GM12873 (cell line): ENCODE data around the gene ABCC1.

Experiments
- CTCF ChIP-seq: IDR thresholded peaks from 2 replicates; pipeline ENCODE4 v1.5.1; 2012; ENCODE audit warnings: low read depth, mild to moderate bottlenecking, moderate library complexity, low read length, control low read depth; ENCODE audit not compliant: insufficient read depth; ENCODE audit errors: missing control alignments

Gene ABCC1

DNA sequence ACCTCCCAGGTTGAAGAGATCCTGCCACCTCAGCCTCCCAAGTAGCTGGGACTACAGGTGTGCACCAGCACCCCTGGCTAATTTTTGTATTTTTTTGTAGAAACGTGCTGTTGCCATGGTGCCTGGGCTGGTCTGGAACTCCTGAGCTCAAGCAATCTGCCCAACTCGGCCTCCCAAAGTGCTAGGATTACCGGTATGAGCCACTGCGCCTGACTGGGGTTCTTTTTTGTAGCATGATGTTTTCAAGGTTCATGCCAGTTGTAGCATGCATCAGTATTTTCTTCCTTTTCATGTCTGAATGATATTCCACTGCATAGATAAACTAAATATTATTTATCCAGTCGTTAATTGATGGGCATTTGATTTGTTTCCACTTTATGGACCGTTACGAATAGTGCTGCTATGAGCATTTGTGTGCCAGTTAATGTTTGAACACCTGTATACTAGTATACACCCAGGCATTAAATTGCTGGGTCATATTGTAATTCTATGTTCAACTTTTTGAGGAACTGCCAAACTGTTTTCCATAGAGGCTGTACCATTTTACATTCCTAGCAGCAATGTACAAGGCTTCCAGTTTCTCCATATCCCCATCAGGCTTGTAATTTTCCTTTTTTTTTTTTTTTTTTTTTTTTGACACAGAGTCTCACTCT lies 36.2 kb upstream of the ABCC1 start:
- TF ChIP-seq CTCF, result no peak

DNA sequence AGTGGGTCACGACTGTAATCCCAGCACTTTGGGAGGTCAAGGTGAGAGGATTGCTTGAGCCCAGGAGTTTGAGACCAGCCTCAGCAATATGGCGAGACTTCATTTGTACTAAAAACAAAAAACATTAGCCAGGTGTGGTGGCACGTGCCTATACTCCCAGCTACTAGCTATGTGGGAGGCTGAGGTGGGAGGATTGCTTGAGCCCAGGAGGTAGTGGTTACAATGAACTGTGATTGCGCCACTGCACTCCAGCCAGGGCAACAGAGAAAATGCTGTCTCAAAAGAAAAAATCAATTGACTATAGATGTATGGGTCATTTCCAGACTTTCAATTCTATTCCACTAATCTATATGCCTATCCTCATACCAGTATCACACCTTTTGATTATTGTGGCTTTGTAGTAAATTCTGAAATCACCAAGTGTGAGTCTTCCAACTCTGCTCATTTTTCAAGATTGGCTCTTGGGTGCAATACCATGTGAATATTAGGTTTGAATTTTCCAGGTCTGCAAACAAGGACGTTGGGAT lies 33.8 kb upstream of the ABCC1 start:
- no peak for TF ChIP-seq CTCF

DNA sequence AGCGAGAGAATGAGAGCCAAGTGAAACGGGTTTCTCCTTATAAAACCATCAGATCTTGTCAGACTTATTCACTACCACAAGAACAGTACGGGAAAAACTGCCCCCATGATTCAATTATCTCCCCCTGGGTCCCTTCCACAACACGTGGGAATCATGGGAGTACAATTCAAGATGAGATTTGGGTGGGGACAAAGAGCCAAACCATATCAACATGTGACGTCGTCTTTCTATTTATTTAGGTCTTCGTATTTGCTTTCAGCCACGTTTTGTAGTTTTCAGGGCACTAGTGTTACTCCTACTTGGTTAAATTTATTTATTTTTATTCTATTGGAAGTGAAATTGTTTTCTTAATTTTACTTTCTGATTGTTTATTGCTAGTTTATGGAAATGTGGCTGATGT lies 33.1 kb upstream of the ABCC1 start:
- no peak for TF ChIP-seq CTCF

DNA sequence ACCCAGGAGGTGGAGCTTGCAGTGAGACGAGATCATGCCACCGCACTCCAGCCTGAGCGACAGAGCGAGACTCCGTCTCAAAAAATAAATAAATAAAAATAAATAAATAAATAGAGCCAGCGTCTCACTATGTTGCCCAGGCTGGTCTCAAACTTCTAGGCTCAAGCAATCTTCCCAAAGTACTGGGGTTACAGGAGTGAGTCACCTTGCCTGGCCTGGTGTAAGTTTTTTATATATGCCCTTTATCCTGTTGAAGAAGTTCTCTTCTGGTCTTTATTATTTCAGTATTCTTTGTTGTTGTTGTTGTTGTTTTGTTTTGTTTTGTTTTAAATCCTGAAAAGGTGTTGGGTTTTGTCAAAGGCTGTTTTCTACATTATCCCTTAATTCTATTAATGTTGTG lies 30.1 kb upstream of the ABCC1 start:
- TF ChIP-seq CTCF, result no peak

DNA sequence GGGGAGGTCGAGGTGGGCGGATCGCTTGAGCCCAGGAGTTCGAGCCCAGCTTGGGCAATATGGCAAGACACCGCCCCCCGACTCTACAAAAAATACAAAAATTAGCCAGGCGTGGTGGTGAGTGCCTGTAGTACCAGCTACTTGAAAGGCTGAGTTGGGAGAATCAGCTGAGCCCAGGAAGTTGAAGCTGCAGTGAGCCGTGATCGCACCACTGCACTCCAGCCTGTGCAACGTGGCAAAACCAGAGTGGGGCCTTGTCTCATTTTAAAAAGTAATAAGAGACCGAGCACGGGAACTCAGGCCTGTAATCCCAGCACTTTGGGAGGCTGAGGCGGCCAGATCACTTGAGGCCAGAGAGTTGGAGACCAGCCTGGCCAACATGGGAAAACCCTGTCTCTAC lies 24.4 kb upstream of the ABCC1 start:
- no peak for TF ChIP-seq CTCF

DNA sequence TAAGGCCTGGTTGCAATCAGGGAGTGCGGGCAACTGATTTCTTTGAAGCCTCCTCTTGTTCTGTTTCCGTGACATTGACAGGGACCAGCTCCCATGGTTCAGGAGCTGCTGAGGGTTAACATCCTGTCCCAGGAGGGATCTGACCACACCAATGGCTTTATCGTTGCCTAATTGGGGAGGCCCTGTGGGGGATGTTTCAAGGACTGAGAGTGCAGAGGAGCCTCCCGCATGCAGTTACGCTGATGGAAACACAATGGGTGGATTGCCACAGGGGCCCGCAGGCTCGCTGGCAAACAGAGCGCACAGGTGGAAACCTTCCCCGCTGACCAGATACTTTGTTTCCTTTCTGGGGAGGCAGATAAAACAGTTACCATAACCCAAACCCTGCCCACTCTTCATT lies 23.8 kb upstream of the ABCC1 start:
- TF ChIP-seq CTCF, result no peak

DNA sequence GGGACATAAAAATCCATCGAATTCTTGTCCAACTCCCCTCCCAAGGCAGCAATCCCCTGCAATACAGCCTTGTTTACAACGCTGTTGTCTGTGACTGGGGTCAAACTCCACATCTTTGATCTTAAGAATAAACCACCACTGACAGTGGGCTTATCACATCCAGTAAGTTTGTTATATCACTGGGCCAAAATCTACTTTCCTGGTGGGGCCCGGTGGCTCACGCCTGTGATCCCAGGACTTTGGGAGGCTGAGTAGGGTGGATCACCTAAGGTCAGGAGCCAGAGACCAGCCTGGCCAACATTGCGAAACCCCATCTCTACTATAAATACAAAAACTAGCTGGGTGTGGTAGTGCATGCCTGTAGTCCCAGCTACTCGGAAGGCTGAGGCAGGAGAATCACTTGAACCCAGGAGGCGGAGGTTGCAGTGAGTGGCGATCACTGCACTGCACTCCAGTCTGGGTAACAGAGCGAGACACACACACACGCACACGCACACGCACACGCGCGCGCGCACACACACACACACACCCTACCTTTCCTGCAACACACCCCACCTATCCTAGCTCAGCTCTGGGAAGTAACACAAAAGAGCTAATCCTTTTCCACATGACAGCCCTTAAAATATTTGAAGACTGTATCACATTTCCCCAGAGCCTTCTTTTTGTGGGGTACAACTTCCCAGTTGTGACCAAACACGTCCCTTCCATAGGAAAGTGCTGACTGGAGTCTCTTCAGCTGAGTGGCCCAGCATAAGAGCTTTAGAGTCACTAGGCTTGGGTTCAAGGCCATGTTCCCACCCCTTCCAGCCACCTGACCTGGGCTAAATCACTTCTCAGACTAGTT lies 20.9 kb upstream of the ABCC1 start:
- TF ChIP-seq CTCF, result no peak
